GM12801 (cell line): Measurements from ENCODE around the gene ARMH1.

Experiments used
- TF ChIP-seq, protein P1 (sequence below): IDR thresholded peaks from one replicate; pipeline ENCODE4 v1.5.1; 2011; ENCODE audit warnings: control low read depth; ENCODE audit not compliant: insufficient read length; ENCODE audit errors: extremely low read depth

ARMH1 gene

GRCh38 chr1:44674113-44675000 lies at the start of gene ARMH1, which contains the start of gene TMEM53:
Gene ARMH1 (plus strand): TSS chr1:44674714. CDS start chr1:44689698, 14,984 bp downstream.
Gene TMEM53 (minus strand): TSS chr1:44674481. CDS start chr1:44674391, 90 bp downstream.
- TF ChIP-seq, protein P1, sequence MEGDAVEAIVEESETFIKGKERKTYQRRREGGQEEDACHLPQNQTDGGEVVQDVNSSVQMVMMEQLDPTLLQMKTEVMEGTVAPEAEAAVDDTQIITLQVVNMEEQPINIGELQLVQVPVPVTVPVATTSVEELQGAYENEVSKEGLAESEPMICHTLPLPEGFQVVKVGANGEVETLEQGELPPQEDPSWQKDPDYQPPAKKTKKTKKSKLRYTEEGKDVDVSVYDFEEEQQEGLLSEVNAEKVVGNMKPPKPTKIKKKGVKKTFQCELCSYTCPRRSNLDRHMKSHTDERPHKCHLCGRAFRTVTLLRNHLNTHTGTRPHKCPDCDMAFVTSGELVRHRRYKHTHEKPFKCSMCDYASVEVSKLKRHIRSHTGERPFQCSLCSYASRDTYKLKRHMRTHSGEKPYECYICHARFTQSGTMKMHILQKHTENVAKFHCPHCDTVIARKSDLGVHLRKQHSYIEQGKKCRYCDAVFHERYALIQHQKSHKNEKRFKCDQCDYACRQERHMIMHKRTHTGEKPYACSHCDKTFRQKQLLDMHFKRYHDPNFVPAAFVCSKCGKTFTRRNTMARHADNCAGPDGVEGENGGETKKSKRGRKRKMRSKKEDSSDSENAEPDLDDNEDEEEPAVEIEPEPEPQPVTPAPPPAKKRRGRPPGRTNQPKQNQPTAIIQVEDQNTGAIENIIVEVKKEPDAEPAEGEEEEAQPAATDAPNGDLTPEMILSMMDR = no peak

DNA sequence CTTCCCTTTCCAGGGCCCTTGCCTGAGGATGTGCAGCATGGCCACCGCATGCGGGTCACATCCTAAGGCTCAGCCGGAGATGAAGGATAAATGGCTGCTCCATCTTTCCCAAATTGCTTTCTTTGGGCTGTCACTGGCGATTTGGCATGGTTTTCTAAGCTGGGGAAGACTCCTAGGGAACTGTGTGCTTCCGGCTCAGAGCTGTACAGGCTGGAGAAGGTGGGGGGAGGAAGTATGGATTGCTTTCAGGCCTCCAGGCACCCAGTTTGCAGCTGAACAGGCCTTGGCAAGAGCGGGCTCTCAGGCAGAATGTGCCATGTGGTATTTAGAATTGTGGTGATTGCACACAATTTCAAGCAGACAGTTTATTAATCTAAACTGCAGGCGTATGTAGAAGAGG lies 49.2 kb upstream of the ARMH1 start:
- TF ChIP-seq, protein P1 = no peak

DNA sequence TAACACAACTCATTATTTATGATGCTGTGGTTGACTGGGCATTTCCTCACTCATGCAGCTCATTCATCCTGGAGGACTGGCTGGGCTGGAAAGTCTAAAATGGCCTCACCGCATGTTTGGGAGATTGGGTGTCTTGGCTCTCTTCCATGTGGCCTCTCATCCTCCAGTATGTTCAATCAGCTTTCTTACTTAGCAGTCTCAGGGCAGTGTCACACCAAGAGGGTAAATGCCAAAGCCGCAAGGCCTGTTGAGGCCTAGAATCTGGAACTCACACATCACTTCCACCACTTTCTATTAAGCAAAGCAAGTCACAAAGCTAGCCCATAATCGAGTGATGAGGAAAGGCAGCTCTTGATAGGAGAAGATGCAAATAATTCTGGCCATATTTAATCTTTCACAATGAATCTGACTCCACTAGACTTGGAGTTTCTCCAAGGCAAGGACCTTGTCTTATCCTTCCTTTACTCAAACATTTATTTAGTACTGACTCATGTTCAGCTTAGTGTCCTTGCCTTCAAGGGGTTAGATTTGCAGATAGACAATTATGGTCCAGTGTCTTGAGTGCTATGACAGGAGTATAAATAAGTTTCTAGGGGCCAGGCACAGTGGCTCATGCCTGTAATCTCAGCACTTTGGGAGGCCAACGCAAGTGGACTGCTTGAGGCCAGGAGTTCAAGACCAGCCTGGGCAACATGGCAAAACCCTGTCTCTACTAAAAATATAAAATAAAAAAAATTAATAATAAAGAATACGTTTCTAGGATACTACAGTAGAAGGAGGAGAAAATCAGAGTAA lies 45.4 kb upstream of the ARMH1 start:
- TF ChIP-seq, protein P1 = no peak

- TF ChIP-seq, protein P1 = no peak
Observed at GRCh38 chr1:44630116-44630515, 44.4 kb upstream of the ARMH1 start.

GRCh38 chr1:44631333-44631646 lies 43.2 kb upstream of the ARMH1 start:
- TF ChIP-seq, protein P1 = no peak

- TF ChIP-seq, protein P1 = no peak
Observed at GRCh38 chr1:44631647-44632539, 42.6 kb upstream of the ARMH1 start.
